NCI-H2196 (cell line): ENCODE data around the gene COX20.

Experiments used
- DNase-seq: peaks from one replicate; lab custom pipeline; 2025; ENCODE audit not compliant: unreplicated experiment; lab: John Stamatoyannopoulos, UW

Gene COX20

GRCh38 chr1:244869950-244870349 lies 34.5 kb downstream of the COX20 start:
- no peak for DNase-seq

GRCh38 chr1:244874974-244875579 lies 39.6 kb downstream of the COX20 start:
- DNase-seq = no peak

GRCh38 chr1:244876228-244876910 lies 40.9 kb downstream of the COX20 start:
- DNase-seq = no peak

- DNase-seq = no peak
Measured at GRCh38 chr1:244878681-244879080, 43.2 kb downstream of the COX20 start.

DNA sequence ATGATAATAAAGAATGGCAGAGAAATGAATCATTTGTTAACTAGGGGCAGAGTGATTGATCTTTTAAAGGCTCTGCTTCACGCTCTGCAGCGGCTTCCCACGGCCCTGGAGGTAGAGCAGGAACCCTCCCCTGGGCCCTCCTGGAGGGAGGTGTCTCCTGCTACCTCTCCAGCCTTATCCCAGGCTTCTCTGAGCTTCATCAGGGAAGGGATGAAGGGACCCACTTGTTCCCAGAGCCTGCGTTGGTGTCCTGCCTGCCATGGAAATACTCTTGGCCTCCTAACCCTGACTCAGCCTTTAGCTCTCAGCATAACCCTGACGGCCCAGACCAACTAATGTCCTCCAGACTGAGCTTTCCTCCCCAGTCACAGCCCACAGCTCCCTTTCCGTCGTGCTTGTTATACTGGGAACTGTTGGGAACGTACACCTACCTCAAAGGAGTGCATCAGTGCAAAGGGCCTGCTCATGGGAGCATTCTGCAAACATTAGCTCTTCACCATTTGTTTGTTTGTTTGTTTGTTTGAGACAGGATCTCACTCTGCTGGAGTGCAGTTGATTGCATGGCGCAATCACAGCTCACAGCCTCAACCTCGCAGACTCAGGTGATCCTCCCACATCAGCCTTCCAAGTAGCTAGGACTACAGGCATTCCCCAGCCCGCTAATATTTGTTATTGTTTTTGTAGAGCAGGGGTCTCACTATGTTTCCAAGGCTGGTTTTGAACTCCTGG lies 46.3 kb downstream of the COX20 start:
- no peak for DNase-seq

DNA sequence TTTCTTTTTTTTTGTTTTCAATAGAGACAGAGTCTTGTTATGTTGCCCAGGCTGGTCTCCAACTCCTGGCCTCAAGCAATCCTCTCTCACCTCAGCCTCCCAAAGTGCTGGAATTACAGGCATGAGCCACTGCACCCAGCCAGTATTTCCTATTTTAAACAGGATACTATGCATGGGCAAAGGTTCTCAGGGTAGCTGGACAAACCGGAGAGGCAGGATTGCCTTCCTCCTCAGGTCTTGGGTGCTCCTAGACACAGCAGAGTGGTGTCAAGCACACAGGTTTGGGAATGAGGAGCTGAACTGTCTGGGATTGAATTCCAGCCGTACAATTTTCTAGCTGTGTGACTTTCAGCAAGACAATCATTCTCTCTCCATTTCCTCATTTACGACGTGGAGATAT lies 51.8 kb downstream of the COX20 start:
- no peak for DNase-seq

DNA sequence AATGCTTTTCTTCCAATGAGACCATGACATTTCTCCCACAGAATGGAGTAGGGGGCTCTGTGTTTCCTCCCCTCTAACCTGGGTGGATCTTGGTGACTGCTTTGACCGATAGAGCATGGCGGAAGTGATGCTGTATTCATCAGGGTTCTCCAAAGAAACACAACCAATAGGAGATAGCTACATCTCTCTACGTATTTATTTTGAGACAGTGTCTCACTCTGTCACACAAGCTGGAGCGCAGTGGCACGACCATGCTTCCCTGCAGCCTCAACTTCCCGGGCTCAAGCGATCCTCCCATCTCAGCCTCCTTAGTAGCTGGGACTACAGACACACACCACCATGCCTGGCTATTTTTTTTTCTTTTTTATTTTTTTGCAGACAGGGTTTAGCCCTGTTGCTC lies 58.4 kb downstream of the COX20 start:
- no peak for DNase-seq
